ENCODE measurements around the gene ANKDD1B.

ANKDD1B gene

DNA sequence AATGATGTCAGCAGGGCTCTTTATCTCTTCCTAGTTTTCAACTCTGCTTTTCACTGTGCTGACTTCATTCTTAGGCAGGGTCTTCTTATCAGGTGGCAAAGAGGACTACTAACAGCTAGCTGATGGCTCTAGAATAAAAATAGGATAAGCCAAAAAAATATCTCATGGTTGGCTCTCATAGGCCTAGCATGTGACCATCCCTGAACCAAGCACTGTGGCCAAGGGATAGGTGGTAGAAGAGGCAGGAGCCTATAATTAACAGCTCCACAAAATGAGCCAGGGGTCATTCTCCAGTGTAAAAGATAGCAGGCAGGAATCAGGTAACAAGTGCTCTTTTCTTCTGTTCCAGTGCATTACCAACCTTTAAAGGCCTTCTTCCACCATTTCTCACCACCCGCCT is 21.1 kb downstream of the ANKDD1B start:
- no peaks in the 10 kb centered on the region for H3K9me3 ChIP-seq (ENCODE audit: control insufficient read depth in 1 of 2, low read length in 2 of 2)
- no peaks in the 10 kb centered on the region for H3K4me1 ChIP-seq (ENCODE audit: control insufficient read depth in 1 of 2, insufficient read depth in 2 of 2, low read length in 2 of 2)
- H3K27me3 ChIP-seq (ENCODE audit: control insufficient read depth in 1 of 2, insufficient read depth in 2 of 2, low read length in 2 of 2): no peaks in the 10 kb centered on the region
- no peaks in the 10 kb centered on the region for H3K36me3 ChIP-seq (ENCODE audit: control insufficient read depth in 1 of 2, insufficient read depth in 2 of 2, low read length in 2 of 2)
- H3K9ac ChIP-seq (ENCODE audit: low read depth in 1 of 2, low read length in 2 of 2): no peak overlapping the region
- no peak overlapping the region for H3K4me3 ChIP-seq (ENCODE audit: low read depth in 1 of 2, low read length in 2 of 2)
- no peak overlapping the region for H3K27ac ChIP-seq (ENCODE audit: low read depth, low read length)

DNA sequence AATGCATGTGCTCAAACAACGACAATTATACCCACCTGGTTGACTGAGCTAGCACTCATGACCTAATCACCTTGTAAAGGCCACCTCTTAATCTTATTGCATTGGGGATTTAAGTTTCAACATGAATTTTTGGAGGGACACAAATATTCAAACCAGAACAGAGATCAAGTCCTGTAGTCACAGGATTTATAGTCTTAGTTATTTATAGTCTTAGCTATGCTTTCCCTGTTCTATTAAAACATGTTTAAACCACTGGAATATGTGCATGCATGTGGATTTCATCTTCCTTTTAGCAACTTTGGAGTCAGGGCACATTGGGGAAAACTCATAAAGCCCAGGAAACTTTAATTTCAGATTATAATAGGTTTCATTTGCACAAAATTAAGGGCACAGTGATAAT is 26.7 kb downstream of the ANKDD1B start:
- Histone ChIP-seq H3K36me3 (ENCODE audit: control insufficient read depth in 1 of 2, insufficient read depth in 2 of 2, low read length in 2 of 2) (no peaks in the 10 kb centered on the region), H3K9ac (ENCODE audit: low read depth in 1 of 2, low read length in 2 of 2) (no peak overlapping the region), H3K27me3 (ENCODE audit: control insufficient read depth in 1 of 2, insufficient read depth in 2 of 2, low read length in 2 of 2) (no peaks in the 10 kb centered on the region), H3K4me3 (ENCODE audit: low read depth in 1 of 2, low read length in 2 of 2) (no peak overlapping the region), H3K27ac (ENCODE audit: low read depth, low read length) (no peak overlapping the region), H3K4me1 (ENCODE audit: control insufficient read depth in 1 of 2, insufficient read depth in 2 of 2, low read length in 2 of 2) (no peaks in the 10 kb centered on the region), H3K9me3 (ENCODE audit: control insufficient read depth in 1 of 2, low read length in 2 of 2) (no peaks in the 10 kb centered on the region)

DNA sequence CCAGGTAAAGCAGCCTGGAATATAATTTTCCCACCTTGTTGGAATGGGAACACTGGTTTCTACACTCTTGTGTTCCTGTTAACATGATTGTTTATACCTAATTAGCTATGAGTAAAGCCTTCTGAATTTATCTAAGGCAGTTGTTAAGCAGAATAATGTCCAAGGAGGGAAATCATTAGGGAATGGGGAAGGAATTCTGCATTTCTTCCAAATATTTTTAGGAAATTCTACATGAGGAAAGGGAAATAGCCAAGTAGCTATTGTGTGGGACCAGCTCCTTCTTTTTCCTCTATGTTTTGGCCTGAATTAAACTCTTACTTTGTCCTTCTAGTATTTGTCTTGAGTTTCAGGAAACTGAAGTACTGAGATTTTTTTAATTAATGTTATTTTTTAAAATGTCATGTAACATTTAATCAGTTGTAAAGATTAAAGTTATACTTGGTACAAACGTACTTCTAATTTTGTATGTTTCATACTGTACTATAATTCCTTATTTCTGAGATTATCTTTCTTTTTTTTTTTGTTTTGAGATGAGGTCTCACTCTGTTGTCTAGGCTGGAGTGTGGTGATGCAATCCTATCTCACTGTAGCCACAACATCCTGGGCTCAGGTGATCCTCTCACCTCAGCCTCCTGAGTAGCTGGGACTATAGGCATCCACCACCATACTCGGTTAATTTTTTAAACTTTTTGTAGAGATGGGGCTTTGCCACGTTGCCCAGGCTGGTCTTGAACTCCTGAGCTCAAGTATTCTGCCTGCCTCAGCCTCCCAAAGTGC is 28.5 kb downstream of the ANKDD1B start:
- Histone ChIP-seq H3K27ac (ENCODE audit: low read depth, low read length) (no peak overlapping the region), H3K27me3 (ENCODE audit: control insufficient read depth in 1 of 2, insufficient read depth in 2 of 2, low read length in 2 of 2) (no peaks in the 10 kb centered on the region), H3K4me3 (ENCODE audit: low read depth in 1 of 2, low read length in 2 of 2) (no peak overlapping the region), H3K4me1 (ENCODE audit: control insufficient read depth in 1 of 2, insufficient read depth in 2 of 2, low read length in 2 of 2) (no peaks in the 10 kb centered on the region), H3K9ac (ENCODE audit: low read depth in 1 of 2, low read length in 2 of 2) (no peak overlapping the region), H3K36me3 (ENCODE audit: control insufficient read depth in 1 of 2, insufficient read depth in 2 of 2, low read length in 2 of 2) (no peaks in the 10 kb centered on the region), H3K9me3 (ENCODE audit: control insufficient read depth in 1 of 2, low read length in 2 of 2) (no peaks in the 10 kb centered on the region)

- H3K36me3 ChIP-seq (ENCODE audit: control insufficient read depth in 1 of 2, insufficient read depth in 2 of 2, low read length in 2 of 2): no peaks in the 10 kb centered on the region
- no peak overlapping the region for H3K27ac ChIP-seq (ENCODE audit: low read depth, low read length)
- H3K9me3 ChIP-seq (ENCODE audit: control insufficient read depth in 1 of 2, low read length in 2 of 2): no peaks in the 10 kb centered on the region
- no peak overlapping the region for H3K9ac ChIP-seq (ENCODE audit: low read depth in 1 of 2, low read length in 2 of 2)
- H3K4me3 ChIP-seq (ENCODE audit: low read depth in 1 of 2, low read length in 2 of 2): no peak overlapping the region
- no peaks in the 10 kb centered on the region for H3K4me1 ChIP-seq (ENCODE audit: control insufficient read depth in 1 of 2, insufficient read depth in 2 of 2, low read length in 2 of 2)
- no peaks in the 10 kb centered on the region for H3K27me3 ChIP-seq (ENCODE audit: control insufficient read depth in 1 of 2, insufficient read depth in 2 of 2, low read length in 2 of 2)
Observed at GRCh38 chr5:75640395-75640794, 29.1 kb downstream of the ANKDD1B start.

DNA sequence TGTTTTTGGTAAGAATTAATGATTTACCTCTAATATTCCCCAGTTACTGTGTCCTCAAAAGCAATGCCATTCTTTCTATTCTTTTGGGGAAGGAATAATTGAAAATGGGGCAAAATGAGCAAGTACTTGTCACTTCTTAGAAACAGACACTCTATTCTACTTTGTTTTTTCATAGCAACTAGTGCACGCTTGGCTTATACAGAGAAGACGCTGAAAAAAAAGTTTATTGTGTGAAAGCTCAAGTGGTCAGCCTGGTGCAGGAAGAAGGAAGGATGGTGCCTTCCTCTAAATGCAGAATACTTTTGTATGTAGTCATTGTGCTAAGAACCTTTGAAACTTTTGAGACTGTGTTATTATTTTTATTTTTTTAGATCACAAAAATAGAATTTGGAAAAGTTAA is 29.6 kb downstream of the ANKDD1B start:
- Histone ChIP-seq H3K4me3 (ENCODE audit: low read depth in 1 of 2, low read length in 2 of 2) (no peak overlapping the region), H3K36me3 (ENCODE audit: control insufficient read depth in 1 of 2, insufficient read depth in 2 of 2, low read length in 2 of 2) (no peaks in the 10 kb centered on the region), H3K9me3 (ENCODE audit: control insufficient read depth in 1 of 2, low read length in 2 of 2) (no peaks in the 10 kb centered on the region), H3K4me1 (ENCODE audit: control insufficient read depth in 1 of 2, insufficient read depth in 2 of 2, low read length in 2 of 2) (no peaks in the 10 kb centered on the region), H3K27ac (ENCODE audit: low read depth, low read length) (no peak overlapping the region), H3K27me3 (ENCODE audit: control insufficient read depth in 1 of 2, insufficient read depth in 2 of 2, low read length in 2 of 2) (no peaks in the 10 kb centered on the region), H3K9ac (ENCODE audit: low read depth in 1 of 2, low read length in 2 of 2) (no peak overlapping the region)

DNA sequence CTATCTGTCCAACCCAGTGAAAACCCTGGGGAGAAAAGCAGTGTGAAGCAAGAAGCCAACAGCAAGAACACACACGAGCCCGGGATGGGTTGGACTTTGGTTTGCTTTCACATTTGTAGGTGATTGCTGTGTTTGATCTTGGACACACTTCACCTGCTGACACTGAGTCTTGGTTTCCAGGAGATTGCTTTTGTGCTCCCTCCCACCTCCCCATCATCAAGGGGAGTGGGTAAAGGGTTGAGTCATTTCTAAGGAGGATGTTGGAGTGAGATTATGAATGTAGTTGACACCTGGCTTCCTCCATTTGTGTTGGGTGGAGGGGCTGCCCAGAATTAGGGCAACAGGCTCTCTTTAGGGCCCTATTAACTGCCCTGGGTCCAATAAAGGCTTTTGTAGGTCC is 37.5 kb downstream of the ANKDD1B start:
- peak overlapping the region in 1 of 2 donors; percentile 15 for H3K4me3 ChIP-seq (ENCODE audit: low read depth in 1 of 2, low read length in 2 of 2)

GRCh38 chr5:75651575-75652238 is 40.5 kb downstream of the ANKDD1B start:
- Histone ChIP-seq H3K27ac (ENCODE audit: low read depth, low read length) (no peak overlapping the region), H3K36me3 (ENCODE audit: control insufficient read depth in 1 of 2, insufficient read depth in 2 of 2, low read length in 2 of 2) (no peaks in the 10 kb centered on the region), H3K9ac (ENCODE audit: low read depth in 1 of 2, low read length in 2 of 2) (no peak overlapping the region), H3K4me1 (ENCODE audit: control insufficient read depth in 1 of 2, insufficient read depth in 2 of 2, low read length in 2 of 2) (peaks cover 3 to 6% of the 10 kb centered on the region in 2 donors), H3K27me3 (ENCODE audit: control insufficient read depth in 1 of 2, insufficient read depth in 2 of 2, low read length in 2 of 2) (no peaks in the 10 kb centered on the region), H3K9me3 (ENCODE audit: control insufficient read depth in 1 of 2, low read length in 2 of 2) (no peaks in the 10 kb centered on the region), H3K4me3 (ENCODE audit: low read depth in 1 of 2, low read length in 2 of 2) (no peak overlapping the region)

More for the DNA sequence above, 37.5 kb downstream of the ANKDD1B start:
- Histone ChIP-seq H3K4me1 (ENCODE audit: control insufficient read depth in 1 of 2, insufficient read depth in 2 of 2, low read length in 2 of 2) (peaks cover 3 to 6% of the 10 kb centered on the region in 2 donors), H3K27me3 (ENCODE audit: control insufficient read depth in 1 of 2, insufficient read depth in 2 of 2, low read length in 2 of 2) (no peaks in the 10 kb centered on the region), H3K27ac (ENCODE audit: low read depth, low read length) (no peak overlapping the region), H3K9me3 (ENCODE audit: control insufficient read depth in 1 of 2, low read length in 2 of 2) (no peaks in the 10 kb centered on the region), H3K9ac (ENCODE audit: low read depth in 1 of 2, low read length in 2 of 2) (no peak overlapping the region), H3K36me3 (ENCODE audit: control insufficient read depth in 1 of 2, insufficient read depth in 2 of 2, low read length in 2 of 2) (no peaks in the 10 kb centered on the region)

GRCh38 chr5:75653521-75653920 is 42.3 kb downstream of the ANKDD1B start:
- H3K4me3 ChIP-seq (ENCODE audit: low read depth in 1 of 2, low read length in 2 of 2): no peak overlapping the region
- H3K36me3 ChIP-seq (ENCODE audit: control insufficient read depth in 1 of 2, insufficient read depth in 2 of 2, low read length in 2 of 2): no peaks in the 10 kb centered on the region
- H3K27ac ChIP-seq (ENCODE audit: low read depth, low read length): no peak overlapping the region
- H3K9me3 ChIP-seq (ENCODE audit: control insufficient read depth in 1 of 2, low read length in 2 of 2): no peaks in the 10 kb centered on the region
- peaks cover under 1 to 3% of the 10 kb centered on the region in 2 donors for H3K4me1 ChIP-seq (ENCODE audit: control insufficient read depth in 1 of 2, insufficient read depth in 2 of 2, low read length in 2 of 2)
- H3K9ac ChIP-seq (ENCODE audit: low read depth in 1 of 2, low read length in 2 of 2): no peak overlapping the region
- H3K27me3 ChIP-seq (ENCODE audit: control insufficient read depth in 1 of 2, insufficient read depth in 2 of 2, low read length in 2 of 2): no peaks in the 10 kb centered on the region

- H3K27ac ChIP-seq (ENCODE audit: low read depth, low read length): no peak overlapping the region
- no peaks in the 10 kb centered on the region for H3K27me3 ChIP-seq (ENCODE audit: control insufficient read depth in 1 of 2, insufficient read depth in 2 of 2, low read length in 2 of 2)
- H3K9me3 ChIP-seq (ENCODE audit: control insufficient read depth in 1 of 2, low read length in 2 of 2): no peaks in the 10 kb centered on the region
- no peaks in the 10 kb centered on the region for H3K4me1 ChIP-seq (ENCODE audit: control insufficient read depth in 1 of 2, insufficient read depth in 2 of 2, low read length in 2 of 2)
- H3K4me3 ChIP-seq (ENCODE audit: low read depth in 1 of 2, low read length in 2 of 2): no peak overlapping the region
- no peaks in the 10 kb centered on the region for H3K36me3 ChIP-seq (ENCODE audit: control insufficient read depth in 1 of 2, insufficient read depth in 2 of 2, low read length in 2 of 2)
- H3K9ac ChIP-seq (ENCODE audit: low read depth in 1 of 2, low read length in 2 of 2): no peak overlapping the region
Observed at GRCh38 chr5:75654693-75655295, 43.5 kb downstream of the ANKDD1B start.

- Histone ChIP-seq H3K36me3 (ENCODE audit: control insufficient read depth in 1 of 2, insufficient read depth in 2 of 2, low read length in 2 of 2) (no peaks in the 10 kb centered on the region), H3K27me3 (ENCODE audit: control insufficient read depth in 1 of 2, insufficient read depth in 2 of 2, low read length in 2 of 2) (no peaks in the 10 kb centered on the region), H3K4me1 (ENCODE audit: control insufficient read depth in 1 of 2, insufficient read depth in 2 of 2, low read length in 2 of 2) (no peaks in the 10 kb centered on the region), H3K9ac (ENCODE audit: low read depth in 1 of 2, low read length in 2 of 2) (peak overlapping the region; percentile 34 to 49), H3K9me3 (ENCODE audit: control insufficient read depth in 1 of 2, low read length in 2 of 2) (no peaks in the 10 kb centered on the region), H3K4me3 (ENCODE audit: low read depth in 1 of 2, low read length in 2 of 2) (peak overlapping the region; percentile 58 to 64), H3K27ac (ENCODE audit: low read depth, low read length) (no peak overlapping the region)
Observed at GRCh38 chr5:75656311-75657003, 45.2 kb downstream of the ANKDD1B start.
